GM15510 (cell line): ENCODE results near the gene PYCARD.
A peak's percentile ranks its signal among the peaks of the same experiment; 100 is the strongest.

Experiments used
- POLR2A ChIP-seq: IDR thresholded peaks from 3 replicates; pipeline ENCODE4 v1.6.1; 2011; ENCODE audit warnings: borderline replicate concordance; ENCODE audit not compliant: insufficient read length; ENCODE audit errors: extremely low read depth

The PYCARD gene

GRCh38 chr16:31186930-31187807, 15.4 kb downstream of the PYCARD start:
- no peak for TF ChIP-seq POLR2A

- no peak for TF ChIP-seq POLR2A
These were observed 16.4 kb downstream of the PYCARD start for GRCh38 chr16:31186176-31186575.

- TF ChIP-seq POLR2A: no peak
These were observed 17.2 kb downstream of the PYCARD start for GRCh38 chr16:31185339-31185738.

- TF ChIP-seq POLR2A: no peak
These were observed 17.7 kb downstream of the PYCARD start for GRCh38 chr16:31184888-31185287.

GRCh38 chr16:31183432-31184428, 18.8 kb downstream of the PYCARD start:
- TF ChIP-seq POLR2A: no peak

- TF ChIP-seq POLR2A: no peak
These were observed 20.2 kb downstream of the PYCARD start for GRCh38 chr16:31182391-31182790.

- no peak for TF ChIP-seq POLR2A
These were observed 21.3 kb downstream of the PYCARD start for GRCh38 chr16:31181102-31181830.

- TF ChIP-seq POLR2A: peak; percentile 100
These were observed 22.7 kb downstream of the PYCARD start, which contains the start of gene FUS for GRCh38 chr16:31179747-31180459. Gene FUS (plus strand): TSS chr16:31180139. CDS start chr16:31180215, 76 bp downstream.

GRCh38 chr16:31179219-31179746, 23.3 kb downstream of the PYCARD start:
- no peak for TF ChIP-seq POLR2A

- TF ChIP-seq POLR2A: no peak
These were observed 25.4 kb downstream of the PYCARD start for GRCh38 chr16:31177136-31177535.

- no peak for TF ChIP-seq POLR2A
These were observed 33.7 kb downstream of the PYCARD start for GRCh38 chr16:31168848-31169247.

GRCh38 chr16:31167315-31167714, 35.2 kb downstream of the PYCARD start:
- no peak for TF ChIP-seq POLR2A

- TF ChIP-seq POLR2A: no peak
These were observed 45.4 kb downstream of the PYCARD start for GRCh38 chr16:31157136-31157535.
